ENCODE results near the gene NPIPA8.
"Not testable (repeated sequence)": the region's sequence is repeated elsewhere in the genome, so short reads cannot be mapped to it uniquely, and the experiment has no call there.

NPIPA8 gene

GRCh38 chr16:18336636-18337035 lies at the start of gene NPIPA8:
TSS of gene NPIPA8 (minus strand) at chr16:18336736. CDS start at chr16:18332662, 4,074 bp downstream.
- not testable (repeated sequence) for DNase-seq

- DNase-seq = not testable (repeated sequence)
These were observed 48.7 kb upstream of the NPIPA8 start for GRCh38 chr16:18385285-18385684.

GRCh38 chr16:18384869-18385268 lies 48.3 kb upstream of the NPIPA8 start:
- not testable (repeated sequence) for DNase-seq

- not testable (repeated sequence) for DNase-seq
These were observed 47.6 kb upstream of the NPIPA8 start for GRCh38 chr16:18384098-18384636.

- not testable (repeated sequence) for DNase-seq
These were observed 46.2 kb upstream of the NPIPA8 start for GRCh38 chr16:18382696-18383095.

GRCh38 chr16:18347742-18348141 lies 11.2 kb upstream of the NPIPA8 start:
- DNase-seq = not testable (repeated sequence)

- not testable (repeated sequence) for DNase-seq
These were observed 10.5 kb upstream of the NPIPA8 start for GRCh38 chr16:18346993-18347392.

GRCh38 chr16:18344634-18345033 lies 8.1 kb upstream of the NPIPA8 start:
- not testable (repeated sequence) for DNase-seq

- not testable (repeated sequence) for DNase-seq
These were observed 5.5 kb upstream of the NPIPA8 start for GRCh38 chr16:18341986-18342385.

GRCh38 chr16:18341417-18341960 lies 5.0 kb upstream of the NPIPA8 start:
- not testable (repeated sequence) for DNase-seq

- not testable (repeated sequence) for DNase-seq
These were observed 2.7 kb upstream of the NPIPA8 start for GRCh38 chr16:18339210-18339609.

GRCh38 chr16:18311811-18312210 lies 24.7 kb downstream of the NPIPA8 start:
- DNase-seq = not testable (repeated sequence)

- not testable (repeated sequence) for DNase-seq
These were observed 27.4 kb downstream of the NPIPA8 start for GRCh38 chr16:18309159-18309558.

GRCh38 chr16:18307241-18307640 lies 29.3 kb downstream of the NPIPA8 start:
- not testable (repeated sequence) for DNase-seq

GRCh38 chr16:18306066-18306465 lies 30.5 kb downstream of the NPIPA8 start:
- DNase-seq = not testable (repeated sequence)

- not testable (repeated sequence) for DNase-seq
These were observed 33.4 kb downstream of the NPIPA8 start for GRCh38 chr16:18303059-18303706.

- not testable (repeated sequence) for DNase-seq
These were observed 38.8 kb downstream of the NPIPA8 start for GRCh38 chr16:18297714-18298113.

GRCh38 chr16:18296931-18297330 lies 39.6 kb downstream of the NPIPA8 start:
- DNase-seq = not testable (repeated sequence)

- not testable (repeated sequence) for DNase-seq
These were observed 42.2 kb downstream of the NPIPA8 start for GRCh38 chr16:18294371-18294770.

GRCh38 chr16:18293337-18293956 lies 43.1 kb downstream of the NPIPA8 start:
- DNase-seq = not testable (repeated sequence)

GRCh38 chr16:18290959-18291358 lies 45.6 kb downstream of the NPIPA8 start:
- DNase-seq = not testable (repeated sequence)

GRCh38 chr16:18286342-18286741 lies 50.2 kb downstream of the NPIPA8 start:
- DNase-seq = not testable (repeated sequence)

GRCh38 chr16:18280319-18280718 lies 56.2 kb downstream of the NPIPA8 start:
- DNase-seq = not testable (repeated sequence)

- DNase-seq = not testable (repeated sequence)
These were observed 59.8 kb downstream of the NPIPA8 start for GRCh38 chr16:18276756-18277155.
